OCI-LY7 (cell line): Measurements from ENCODE around the gene PDZK1IP1.

Experiments used
- EZH2phosphoT487 ChIP-seq: fragments of 200-600 bp; sonication (generic); IDR thresholded peaks from 2 replicates; pipeline ENCODE4 v1.6.1; 2018; ENCODE audit warnings: low read depth, borderline replicate concordance, mild to moderate bottlenecking, mixed run types, antibody characterized with exemption, low read length, moderate library complexity, mixed read lengths
- TF ChIP-seq, protein P1 (sequence below): fragments of 200-600 bp; sonication (generic); conservative IDR thresholded peaks from 2 replicates; pipeline ENCODE4 v1.5.1; 2014; ENCODE audit warnings: mild to moderate bottlenecking, antibody characterized with exemption, low read length, moderate library complexity, mixed read lengths

DNA sequence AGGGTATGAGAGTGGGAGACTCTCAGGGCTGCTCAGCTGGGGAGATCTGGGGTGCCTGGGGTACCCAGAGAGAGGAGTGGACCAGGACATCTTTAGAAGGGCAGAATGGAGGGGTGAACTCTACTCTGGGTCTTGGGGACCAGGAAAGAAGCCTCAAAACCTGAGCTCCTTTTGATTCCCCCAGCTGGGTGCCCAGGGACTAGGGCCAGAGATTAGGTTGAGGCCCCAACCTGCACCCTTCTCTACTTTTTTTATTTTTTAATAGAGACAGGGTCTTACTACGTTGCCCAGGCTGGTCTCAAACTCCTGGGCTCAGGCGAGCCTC, 1.9 kb downstream of the PDZK1IP1 start:
- TF ChIP-seq, protein P1, sequence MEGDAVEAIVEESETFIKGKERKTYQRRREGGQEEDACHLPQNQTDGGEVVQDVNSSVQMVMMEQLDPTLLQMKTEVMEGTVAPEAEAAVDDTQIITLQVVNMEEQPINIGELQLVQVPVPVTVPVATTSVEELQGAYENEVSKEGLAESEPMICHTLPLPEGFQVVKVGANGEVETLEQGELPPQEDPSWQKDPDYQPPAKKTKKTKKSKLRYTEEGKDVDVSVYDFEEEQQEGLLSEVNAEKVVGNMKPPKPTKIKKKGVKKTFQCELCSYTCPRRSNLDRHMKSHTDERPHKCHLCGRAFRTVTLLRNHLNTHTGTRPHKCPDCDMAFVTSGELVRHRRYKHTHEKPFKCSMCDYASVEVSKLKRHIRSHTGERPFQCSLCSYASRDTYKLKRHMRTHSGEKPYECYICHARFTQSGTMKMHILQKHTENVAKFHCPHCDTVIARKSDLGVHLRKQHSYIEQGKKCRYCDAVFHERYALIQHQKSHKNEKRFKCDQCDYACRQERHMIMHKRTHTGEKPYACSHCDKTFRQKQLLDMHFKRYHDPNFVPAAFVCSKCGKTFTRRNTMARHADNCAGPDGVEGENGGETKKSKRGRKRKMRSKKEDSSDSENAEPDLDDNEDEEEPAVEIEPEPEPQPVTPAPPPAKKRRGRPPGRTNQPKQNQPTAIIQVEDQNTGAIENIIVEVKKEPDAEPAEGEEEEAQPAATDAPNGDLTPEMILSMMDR: no peak
- TF ChIP-seq EZH2phosphoT487: no peak
